Neural crest cell (in vitro differentiated cells): ENCODE measurements around the gene EIF2B2. TPM values are rescaled to one million over a fixed set of nuclear protein-coding genes. Genes with fewer than 3 reads are reported as not detected.

ENCODE experiments used
- DNase-seq: peaks from one replicate; pipeline ENCODE4 v3.0.0; 2021; ENCODE audit warnings: low read depth, mixed read lengths, low spot score
- H3K27ac Mint-ChIP-seq: one replicate; pipeline ENCODE4 v1.8.0; 2021; ENCODE audit warnings: mild to moderate bottlenecking, mixed read lengths; ENCODE audit not compliant: unreplicated experiment
- H3K27me3 Mint-ChIP-seq: 2 replicates; pipeline ENCODE4 v1.8.0; 2021; ENCODE audit warnings: low read depth, mild to moderate bottlenecking, mixed read lengths
- H3K36me3 Mint-ChIP-seq: 2 replicates; pipeline ENCODE4 v1.8.0; 2021; ENCODE audit warnings: low read depth, mild to moderate bottlenecking, mixed read lengths
- H3K4me1 Mint-ChIP-seq: 2 replicates; pipeline ENCODE4 v1.8.0; 2021; ENCODE audit warnings: mixed read lengths
- H3K4me3 Mint-ChIP-seq: one replicate; pipeline ENCODE4 v1.8.0; 2021; ENCODE audit warnings: mild to moderate bottlenecking, mixed read lengths
- H3K9me3 Mint-ChIP-seq: 2 replicates; pipeline ENCODE4 v1.8.0; 2021; ENCODE audit warnings: mixed read lengths
- total RNA-seq: library from RNA; stranded (reverse); gene quantifications from 2 replicates; pipeline ENCODE4 v1.2.1, GENCODE V29; 2021
- TF ChIP-seq, protein P1 (sequence below): fragments of 200-600 bp; sonication (generic); conservative IDR thresholded peaks from 2 replicates; pipeline ENCODE4 v1.5.0; 2021; ENCODE audit warnings: antibody characterized with exemption, mild to moderate bottlenecking

The EIF2B2 gene
- total RNA-seq, 1 donor from 2014 or later, result 50.5 TPM

DNA sequence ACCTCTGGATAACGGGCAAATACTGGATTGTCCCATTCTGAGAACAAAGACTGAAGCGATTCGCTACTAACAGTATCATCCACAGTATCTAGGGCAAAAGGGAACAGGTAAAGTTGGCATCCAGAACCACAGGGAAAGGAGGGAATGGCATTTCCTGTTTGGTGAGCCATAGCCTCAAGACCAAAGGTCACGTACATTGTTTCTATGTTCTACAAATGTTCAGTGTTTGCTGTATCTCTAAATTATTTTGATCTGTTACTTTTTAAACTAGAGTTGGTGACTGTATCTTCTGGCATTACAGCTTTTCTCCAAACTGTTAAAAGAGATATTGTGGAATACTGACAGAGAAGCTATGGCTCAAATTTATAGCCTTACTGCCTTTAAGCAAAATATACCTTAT, 38.9 kb downstream of the EIF2B2 start:
- Mint-ChIP-seq H3K27ac (no peak overlapping the region), H3K4me1 (peaks cover 28% of the 10 kb centered on the region), H3K36me3 (peaks cover 8% of the 10 kb centered on the region), H3K27me3 (no peaks in the 10 kb centered on the region), H3K9me3 (no peaks in the 10 kb centered on the region), H3K4me3 (no peak overlapping the region)
- DNase-seq, result no peak
- TF ChIP-seq, protein P1, sequence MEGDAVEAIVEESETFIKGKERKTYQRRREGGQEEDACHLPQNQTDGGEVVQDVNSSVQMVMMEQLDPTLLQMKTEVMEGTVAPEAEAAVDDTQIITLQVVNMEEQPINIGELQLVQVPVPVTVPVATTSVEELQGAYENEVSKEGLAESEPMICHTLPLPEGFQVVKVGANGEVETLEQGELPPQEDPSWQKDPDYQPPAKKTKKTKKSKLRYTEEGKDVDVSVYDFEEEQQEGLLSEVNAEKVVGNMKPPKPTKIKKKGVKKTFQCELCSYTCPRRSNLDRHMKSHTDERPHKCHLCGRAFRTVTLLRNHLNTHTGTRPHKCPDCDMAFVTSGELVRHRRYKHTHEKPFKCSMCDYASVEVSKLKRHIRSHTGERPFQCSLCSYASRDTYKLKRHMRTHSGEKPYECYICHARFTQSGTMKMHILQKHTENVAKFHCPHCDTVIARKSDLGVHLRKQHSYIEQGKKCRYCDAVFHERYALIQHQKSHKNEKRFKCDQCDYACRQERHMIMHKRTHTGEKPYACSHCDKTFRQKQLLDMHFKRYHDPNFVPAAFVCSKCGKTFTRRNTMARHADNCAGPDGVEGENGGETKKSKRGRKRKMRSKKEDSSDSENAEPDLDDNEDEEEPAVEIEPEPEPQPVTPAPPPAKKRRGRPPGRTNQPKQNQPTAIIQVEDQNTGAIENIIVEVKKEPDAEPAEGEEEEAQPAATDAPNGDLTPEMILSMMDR, result no peak

DNA sequence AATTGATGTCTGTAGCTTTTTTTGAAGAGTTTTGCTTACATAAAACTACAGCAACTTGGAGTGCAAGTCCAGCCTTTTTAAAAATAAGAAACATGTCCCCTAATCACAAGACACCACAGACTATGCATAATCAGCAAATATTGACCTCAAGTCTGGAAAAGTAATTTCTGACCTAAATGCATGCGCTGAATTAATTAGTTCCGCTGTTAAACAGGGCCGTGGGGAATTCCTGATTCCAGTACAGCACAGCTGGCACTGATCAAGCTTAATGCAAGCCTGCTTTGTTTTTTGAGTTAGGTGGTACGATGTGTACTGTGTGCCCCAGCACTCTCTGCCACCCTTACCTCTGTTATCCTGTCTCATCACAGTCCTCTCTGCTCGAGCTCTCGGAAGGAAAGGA, 39.3 kb downstream of the EIF2B2 start:
- Mint-ChIP-seq H3K36me3 (peaks cover 10% of the 10 kb centered on the region), H3K4me1 (peaks cover 28% of the 10 kb centered on the region), H3K27ac (no peak overlapping the region), H3K9me3 (no peaks in the 10 kb centered on the region), H3K27me3 (no peaks in the 10 kb centered on the region), H3K4me3 (no peak overlapping the region)
- no peak for DNase-seq
- TF ChIP-seq, protein P1, result no peak

DNA sequence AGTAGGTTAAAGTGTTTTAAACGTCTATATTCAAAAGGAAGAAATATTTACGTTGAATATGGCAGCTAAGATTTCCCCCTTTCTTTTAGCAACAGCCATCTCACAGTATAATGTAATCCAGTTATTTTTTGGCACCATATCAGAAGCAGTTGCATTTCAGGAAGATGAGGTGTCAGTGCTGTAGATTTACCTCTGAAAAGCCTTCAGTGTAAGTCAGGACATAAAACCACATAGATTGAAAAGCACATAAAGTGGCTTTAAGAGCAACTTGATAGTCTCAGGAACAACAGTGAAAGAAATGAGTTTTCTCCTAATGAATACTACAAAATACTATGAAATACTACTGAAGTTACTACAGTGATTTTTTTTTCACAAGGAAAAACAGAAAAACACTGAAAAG, 41.6 kb downstream of the EIF2B2 start:
- Mint-ChIP-seq H3K4me3 (no peak overlapping the region), H3K9me3 (no peaks in the 10 kb centered on the region), H3K4me1 (peaks cover 28% of the 10 kb centered on the region), H3K27ac (no peak overlapping the region), H3K36me3 (peaks cover 22% of the 10 kb centered on the region), H3K27me3 (no peaks in the 10 kb centered on the region)
- DNase-seq, result no peak
- TF ChIP-seq, protein P1, result no peak

DNA sequence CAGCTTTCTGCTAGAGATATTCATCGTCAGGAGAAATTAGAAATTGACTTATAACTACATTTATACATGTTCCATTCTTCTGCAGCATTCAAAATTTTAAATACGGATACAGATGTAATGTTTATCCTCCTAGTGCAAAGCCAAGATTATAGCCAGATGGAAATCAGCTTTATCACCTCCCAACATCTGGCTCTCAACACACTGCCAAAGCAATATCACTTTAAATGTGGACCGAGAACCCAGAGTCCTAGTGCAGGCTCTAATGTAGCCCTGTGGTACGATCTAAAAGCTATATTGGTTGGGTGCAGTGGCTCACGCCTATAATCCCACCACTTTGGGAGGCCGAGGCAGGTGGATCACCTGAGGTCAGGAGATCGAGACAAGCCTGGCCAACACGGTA, 42.0 kb downstream of the EIF2B2 start:
- no peaks in the 10 kb centered on the region for H3K9me3 Mint-ChIP-seq

DNA sequence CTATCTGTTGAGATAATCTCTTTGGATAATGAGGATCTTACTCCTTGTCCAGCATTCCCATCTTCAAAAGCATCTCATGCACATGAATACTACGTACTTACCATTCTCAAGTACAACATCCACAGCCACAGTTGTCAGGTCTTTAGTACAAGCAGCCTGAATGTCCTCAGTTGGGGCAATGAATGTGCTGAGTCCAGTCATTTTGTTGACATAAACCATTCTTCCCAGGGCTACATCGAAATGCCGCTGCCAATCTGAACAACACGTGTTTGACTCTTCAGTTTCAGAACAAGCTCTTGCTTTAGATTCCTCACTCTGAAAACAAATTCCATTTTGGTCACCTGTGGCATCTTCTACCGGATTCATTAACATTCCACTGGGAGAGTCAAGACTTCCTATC, 43.6 kb downstream of the EIF2B2 start:
- H3K4me3 Mint-ChIP-seq, result no peak overlapping the region
- DNase-seq, result no peak
- H3K27me3 Mint-ChIP-seq, result no peaks in the 10 kb centered on the region
- H3K4me1 Mint-ChIP-seq, result peaks cover 38% of the 10 kb centered on the region
- TF ChIP-seq, protein P1, result no peak
- no peaks in the 10 kb centered on the region for H3K9me3 Mint-ChIP-seq
- no peak overlapping the region for H3K27ac Mint-ChIP-seq
- peaks cover 27% of the 10 kb centered on the region for H3K36me3 Mint-ChIP-seq

More for the DNA sequence above, 42.0 kb downstream of the EIF2B2 start:
- Mint-ChIP-seq H3K27ac (no peak overlapping the region), H3K36me3 (peaks cover 24% of the 10 kb centered on the region), H3K27me3 (no peaks in the 10 kb centered on the region), H3K4me3 (no peak overlapping the region), H3K4me1 (peaks cover 29% of the 10 kb centered on the region)
- no peak for DNase-seq
- TF ChIP-seq, protein P1, result no peak

DNA sequence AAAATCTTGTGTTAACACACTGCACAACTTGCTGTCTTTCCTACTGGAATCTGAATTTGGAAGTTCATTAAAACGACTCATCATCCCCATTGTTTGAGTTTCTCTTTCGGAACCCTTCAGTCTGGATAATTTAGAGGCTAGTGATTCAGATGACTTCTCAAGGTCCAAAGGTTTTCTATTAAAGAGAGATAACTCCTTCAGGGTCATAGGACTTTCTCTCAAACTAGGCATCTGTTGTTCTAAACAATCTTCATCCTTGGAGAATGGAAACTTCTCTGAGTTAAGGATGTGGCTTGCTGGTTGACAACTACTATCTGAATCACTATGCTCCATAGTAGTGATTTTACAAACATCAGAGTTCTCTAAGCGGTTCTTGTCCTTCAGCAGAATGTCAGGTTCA, 44.2 kb downstream of the EIF2B2 start:
- no peaks in the 10 kb centered on the region for H3K27me3 Mint-ChIP-seq
- H3K27ac Mint-ChIP-seq, result no peak overlapping the region
- DNase-seq, result no peak
- peaks cover 40% of the 10 kb centered on the region for H3K4me1 Mint-ChIP-seq
- peaks cover 28% of the 10 kb centered on the region for H3K36me3 Mint-ChIP-seq
- no peaks in the 10 kb centered on the region for H3K9me3 Mint-ChIP-seq
- no peak overlapping the region for H3K4me3 Mint-ChIP-seq
- TF ChIP-seq, protein P1, result no peak
